Measurements from ENCODE around the gene ALDH4A1. TPM values are rescaled to one million over a fixed set of nuclear protein-coding genes. Genes with fewer than 3 reads are reported as not detected.

ALDH4A1 gene
- total RNA-seq, 1 experiment from 2014 or later = 18.1 TPM

DNA sequence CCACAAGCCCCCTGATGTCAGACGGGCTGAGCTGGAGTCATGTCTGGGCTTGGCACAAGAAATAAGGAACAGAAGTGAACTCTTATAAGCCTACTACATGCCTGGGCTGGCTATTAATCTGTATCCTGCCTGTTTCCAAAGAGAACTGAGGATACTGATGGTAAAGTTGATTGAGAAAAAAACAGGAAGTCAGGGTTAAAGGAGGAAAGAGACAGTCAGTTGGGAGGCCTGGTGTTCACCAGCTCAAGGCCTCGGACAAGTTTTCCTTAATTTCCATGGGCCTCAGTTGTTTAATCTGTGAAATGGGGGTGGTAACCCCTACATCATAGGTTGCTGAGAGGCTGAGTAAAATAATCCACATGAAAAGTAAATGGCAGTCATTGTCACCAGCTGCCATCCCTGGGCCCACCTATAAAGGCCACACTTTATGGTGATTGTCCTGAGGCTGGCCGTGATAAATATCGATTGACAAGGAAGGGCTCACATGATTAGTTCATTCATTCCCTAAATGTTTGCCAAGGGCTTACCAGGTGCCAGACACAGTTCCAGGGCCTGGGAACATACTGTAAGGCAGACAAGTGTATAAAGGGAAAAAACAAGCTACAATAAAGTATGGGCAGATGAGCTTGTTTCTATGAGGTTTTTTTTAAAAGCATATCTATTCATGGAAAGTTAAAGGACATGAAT is 2.8 kb downstream of the ALDH4A1 start:
- Histone ChIP-seq H3K9me2 (replicated peaks; ENCODE audit: low read length) (no peaks in the 10 kb centered on the region), H3F3A (ENCODE audit: low read length, unreplicated experiment) (peaks cover 6% of the 10 kb centered on the region), H3K79me2 (ENCODE audit: low read length) (peaks cover 4% of the 10 kb centered on the region; the same call in 1 of the 2 replicates), H3K9ac (ENCODE audit: low read length) (no peak overlapping the region), H4K20me1 (ENCODE audit: low read length) (no peaks in the 10 kb centered on the region), H3K27me3 (ENCODE audit: low read length) (no peaks in the 10 kb centered on the region), H2AFZ (ENCODE audit: low read length) (no peak overlapping the region), H3K4me1 (ENCODE audit: insufficient read depth, low read length) (peaks cover 23% of the 10 kb centered on the region), H3K27ac (ENCODE audit: low read length) (no peak overlapping the region), H3K4me3 (ENCODE audit: low read length) (no peak overlapping the region), H3K9me3 (ENCODE audit: low read length) (no peaks in the 10 kb centered on the region), H3K36me3 (ENCODE audit: low read depth, low read length) (no peaks in the 10 kb centered on the region), H3K4me2 (ENCODE audit: low read length) (no peak overlapping the region)
- DNase-seq = no peak
- TF ChIP-seq, protein P1, sequence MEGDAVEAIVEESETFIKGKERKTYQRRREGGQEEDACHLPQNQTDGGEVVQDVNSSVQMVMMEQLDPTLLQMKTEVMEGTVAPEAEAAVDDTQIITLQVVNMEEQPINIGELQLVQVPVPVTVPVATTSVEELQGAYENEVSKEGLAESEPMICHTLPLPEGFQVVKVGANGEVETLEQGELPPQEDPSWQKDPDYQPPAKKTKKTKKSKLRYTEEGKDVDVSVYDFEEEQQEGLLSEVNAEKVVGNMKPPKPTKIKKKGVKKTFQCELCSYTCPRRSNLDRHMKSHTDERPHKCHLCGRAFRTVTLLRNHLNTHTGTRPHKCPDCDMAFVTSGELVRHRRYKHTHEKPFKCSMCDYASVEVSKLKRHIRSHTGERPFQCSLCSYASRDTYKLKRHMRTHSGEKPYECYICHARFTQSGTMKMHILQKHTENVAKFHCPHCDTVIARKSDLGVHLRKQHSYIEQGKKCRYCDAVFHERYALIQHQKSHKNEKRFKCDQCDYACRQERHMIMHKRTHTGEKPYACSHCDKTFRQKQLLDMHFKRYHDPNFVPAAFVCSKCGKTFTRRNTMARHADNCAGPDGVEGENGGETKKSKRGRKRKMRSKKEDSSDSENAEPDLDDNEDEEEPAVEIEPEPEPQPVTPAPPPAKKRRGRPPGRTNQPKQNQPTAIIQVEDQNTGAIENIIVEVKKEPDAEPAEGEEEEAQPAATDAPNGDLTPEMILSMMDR (conservative IDR thresholded peaks at IDR 0.05; ENCODE audit: low read depth, low read length) = no peak
- TF ChIP-seq EZH2phosphoT487 (IDR thresholded peaks at IDR 0.05; ENCODE audit: borderline replicate concordance, low read length) = no peak
- no peak for TF ChIP-seq EZH2 (IDR thresholded peaks at IDR 0.05; ENCODE audit: low read length, unreplicated experiment)
- ChIA-PET POLR2A (ENCODE audit: unreplicated experiment) (no interaction called here), CTCF (no interaction called here)
- ATAC-seq = no peak
- BruUV-seq (replicated peaks) = no TSS peak
- intact Hi-C loops (cut with micrococcal nuclease) = loop anchor here (5.0 to 10.0 kb wide), 2 partner anchors 58 to 345 kb away; partner anchors contain the start of gene IFFO2

- DNase-seq (no peak), ATAC-seq (no peak)
- no TSS peak for BruUV-seq (replicated peaks)
- no peak overlapping the region for H3K4me3 ChIP-seq (ENCODE audit: low read length)
- no peaks in the 10 kb centered on the region for H3K27me3 ChIP-seq (ENCODE audit: low read length)
- no peak for TF ChIP-seq EZH2 (IDR thresholded peaks at IDR 0.05; ENCODE audit: low read length, unreplicated experiment)
- TF ChIP-seq EZH2phosphoT487 (IDR thresholded peaks at IDR 0.05; ENCODE audit: borderline replicate concordance, low read length) = no peak
- TF ChIP-seq, protein P1 (conservative IDR thresholded peaks at IDR 0.05; ENCODE audit: low read depth, low read length) = no peak
- intact Hi-C loops (cut with micrococcal nuclease) = no loop called here
- CTCF ChIA-PET = no interaction called here
- H3K4me2 ChIP-seq (ENCODE audit: low read length) = no peak overlapping the region
- no peaks in the 10 kb centered on the region for H4K20me1 ChIP-seq (ENCODE audit: low read length)
- no peaks in the 10 kb centered on the region for H3K9me3 ChIP-seq (ENCODE audit: low read length)
- no peak overlapping the region for H3K9ac ChIP-seq (ENCODE audit: low read length)
- POLR2A ChIA-PET (ENCODE audit: unreplicated experiment) = no interaction called here
- H3K27ac ChIP-seq (ENCODE audit: low read length) = no peak overlapping the region
- peaks cover 4% of the 10 kb centered on the region; the same call in 1 of the 2 replicates for H3K79me2 ChIP-seq (ENCODE audit: low read length)
- H3K4me1 ChIP-seq (ENCODE audit: insufficient read depth, low read length) = peaks cover 14% of the 10 kb centered on the region
- no peaks in the 10 kb centered on the region for H3K9me2 ChIP-seq (replicated peaks; ENCODE audit: low read length)
- H2AFZ ChIP-seq (ENCODE audit: low read length) = no peak overlapping the region
- H3F3A ChIP-seq (ENCODE audit: low read length, unreplicated experiment) = peaks cover 6% of the 10 kb centered on the region
- no peaks in the 10 kb centered on the region for H3K36me3 ChIP-seq (ENCODE audit: low read depth, low read length)
Measured at GRCh38 chr1:18898567-18898966, 3.8 kb downstream of the ALDH4A1 start.

DNA sequence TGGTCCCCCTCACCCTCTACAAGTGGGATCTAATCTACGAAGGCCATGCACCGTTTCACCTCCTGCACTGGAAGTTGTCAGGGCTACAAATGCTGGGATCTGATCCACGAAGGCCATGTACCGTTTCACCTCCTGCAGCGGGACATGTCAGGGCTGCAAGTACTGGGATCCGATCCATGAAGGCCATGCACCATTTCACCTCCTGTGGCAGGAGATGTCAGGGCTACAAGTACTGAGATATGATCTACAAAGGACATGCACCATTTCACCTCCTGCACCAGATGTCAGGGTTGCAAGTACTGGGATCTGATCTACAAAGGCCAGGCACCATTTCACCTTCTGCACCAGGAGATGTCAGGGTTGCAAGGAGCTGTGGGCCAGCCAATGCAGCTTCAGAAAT is 7.0 kb downstream of the ALDH4A1 start:
- Histone ChIP-seq H2AFZ (ENCODE audit: low read length) (no peak overlapping the region), H3K36me3 (ENCODE audit: low read depth, low read length) (no peaks in the 10 kb centered on the region), H3K9ac (ENCODE audit: low read length) (no peak overlapping the region), H3K79me2 (ENCODE audit: low read length) (no peaks in the 10 kb centered on the region), H3K9me3 (ENCODE audit: low read length) (no peaks in the 10 kb centered on the region), H3F3A (ENCODE audit: low read length, unreplicated experiment) (no peaks in the 10 kb centered on the region), H3K27me3 (ENCODE audit: low read length) (no peaks in the 10 kb centered on the region), H4K20me1 (ENCODE audit: low read length) (no peaks in the 10 kb centered on the region), H3K4me3 (ENCODE audit: low read length) (no peak overlapping the region), H3K27ac (ENCODE audit: low read length) (no peak overlapping the region), H3K9me2 (replicated peaks; ENCODE audit: low read length) (no peaks in the 10 kb centered on the region), H3K4me1 (ENCODE audit: insufficient read depth, low read length) (no peaks in the 10 kb centered on the region), H3K4me2 (ENCODE audit: low read length) (no peak overlapping the region)
- TF ChIP-seq, protein P1 (conservative IDR thresholded peaks at IDR 0.05; ENCODE audit: low read depth, low read length) = no peak
- no peak for TF ChIP-seq EZH2phosphoT487 (IDR thresholded peaks at IDR 0.05; ENCODE audit: borderline replicate concordance, low read length)
- no TSS peak for BruUV-seq (replicated peaks)
- DNase-seq = no peak
- intact Hi-C loops (cut with micrococcal nuclease) = no loop called here
- CTCF ChIA-PET = no interaction called here
- POLR2A ChIA-PET (ENCODE audit: unreplicated experiment) = interaction anchor here (0.6 kb wide), 1 partner anchor 826 kb away, joined by 8 read pairs; no protein-coding TSS in a partner anchor
- no peak for ATAC-seq
